Activated T-cell treated with anti-CD3 and anti-CD28 coated beads, Interleukin-2, amount 50 U/mL, for 72 hours (primary cell): Measurements from ENCODE around the gene CWH43. TPM values are rescaled to one million over a fixed set of nuclear protein-coding genes. Genes with fewer than 3 reads are reported as not detected.
A peak's percentile ranks its signal among the peaks of the same experiment; 100 is the strongest.

ENCODE experiments used
- ATAC-seq, 2 donors: fragments of 150-1000 bp; cut with Tn5 transposase; replicated peaks in 1 of 2; 2 replicates each; pipeline ENCODE4 v1.10.0; 2021; ENCODE audit warnings: moderate library complexity in 2 of 2, mild to moderate bottlenecking in 1 of 2
- DNase-seq, 2 donors: peaks; one replicate each; pipeline ENCODE4 v3.0.0; 2021 to 2022; ENCODE audit warnings: mixed read lengths in 1 of 2
- H3K27ac Mint-ChIP-seq: one replicate; pipeline ENCODE4 v1.8.0; 2022; ENCODE audit warnings: mild to moderate bottlenecking, moderate library complexity, mixed read lengths
- H3K27me3 Mint-ChIP-seq: one replicate; pipeline ENCODE4 v1.8.0; 2022; ENCODE audit warnings: low read depth, mixed read lengths
- H3K36me3 Mint-ChIP-seq, 2 donors: one replicate each; pipeline ENCODE4 v1.8.0; 2022; ENCODE audit warnings: mixed read lengths in 2 of 2, mild to moderate bottlenecking in 1 of 2; ENCODE audit not compliant: insufficient read depth in 2 of 2
- H3K4me1 Mint-ChIP-seq: one replicate; pipeline ENCODE4 v1.8.0; 2022; ENCODE audit warnings: low read depth, mixed read lengths
- H3K4me3 Mint-ChIP-seq, 2 donors: one replicate each; pipeline ENCODE4 v1.8.0; 2022; ENCODE audit warnings: mild to moderate bottlenecking in 2 of 2, mixed read lengths in 2 of 2, moderate library complexity in 2 of 2
- H3K9me3 Mint-ChIP-seq, 2 donors: one replicate each; pipeline ENCODE4 v1.8.0; 2022; ENCODE audit warnings: mixed read lengths in 2 of 2
- total RNA-seq, 2 donors: library from RNA; stranded (reverse); gene quantifications; one replicate each; pipeline ENCODE4 v1.2.3, GENCODE V29; 2022

Gene CWH43
- total RNA-seq, 2 donors from 2014 or later = not detected

DNA sequence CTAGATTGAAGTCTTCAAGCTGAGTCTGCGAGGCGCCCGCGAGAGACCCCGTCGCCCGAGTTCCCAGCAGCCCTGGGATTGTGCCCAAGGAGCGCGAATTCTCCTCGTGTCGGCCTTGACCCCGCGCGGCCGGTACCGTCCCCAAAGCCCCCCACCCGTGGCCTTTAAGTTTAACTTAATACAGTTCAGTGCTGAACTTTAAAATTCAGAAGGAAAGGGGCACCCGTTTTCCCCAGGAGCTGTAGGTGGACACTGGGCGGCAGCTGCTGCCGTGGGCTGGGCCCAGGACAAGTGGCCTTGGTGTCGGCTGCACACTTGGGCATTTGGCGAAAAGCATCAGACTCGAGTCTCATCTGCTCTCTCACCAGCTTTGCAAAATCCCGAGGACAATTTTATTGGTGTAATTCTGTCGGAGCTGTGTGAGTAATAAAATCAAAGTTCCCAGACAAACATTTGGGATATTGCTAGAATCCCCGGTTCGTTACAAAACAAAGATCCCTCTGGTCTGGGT lies 634 bp downstream of the CWH43 start:
- DNase-seq (no peak), ATAC-seq (no peak)
- Mint-ChIP-seq H3K27ac (no peak overlapping the region), H3K36me3 (peaks cover 0 to 2% of the 10 kb centered on the region in 2 donors), H3K9me3 (peaks cover 0 to 2% of the 10 kb centered on the region in 2 donors), H3K27me3 (peaks cover 76% of the 10 kb centered on the region), H3K4me1 (no peaks in the 10 kb centered on the region), H3K4me3 (no peak overlapping the region)

DNA sequence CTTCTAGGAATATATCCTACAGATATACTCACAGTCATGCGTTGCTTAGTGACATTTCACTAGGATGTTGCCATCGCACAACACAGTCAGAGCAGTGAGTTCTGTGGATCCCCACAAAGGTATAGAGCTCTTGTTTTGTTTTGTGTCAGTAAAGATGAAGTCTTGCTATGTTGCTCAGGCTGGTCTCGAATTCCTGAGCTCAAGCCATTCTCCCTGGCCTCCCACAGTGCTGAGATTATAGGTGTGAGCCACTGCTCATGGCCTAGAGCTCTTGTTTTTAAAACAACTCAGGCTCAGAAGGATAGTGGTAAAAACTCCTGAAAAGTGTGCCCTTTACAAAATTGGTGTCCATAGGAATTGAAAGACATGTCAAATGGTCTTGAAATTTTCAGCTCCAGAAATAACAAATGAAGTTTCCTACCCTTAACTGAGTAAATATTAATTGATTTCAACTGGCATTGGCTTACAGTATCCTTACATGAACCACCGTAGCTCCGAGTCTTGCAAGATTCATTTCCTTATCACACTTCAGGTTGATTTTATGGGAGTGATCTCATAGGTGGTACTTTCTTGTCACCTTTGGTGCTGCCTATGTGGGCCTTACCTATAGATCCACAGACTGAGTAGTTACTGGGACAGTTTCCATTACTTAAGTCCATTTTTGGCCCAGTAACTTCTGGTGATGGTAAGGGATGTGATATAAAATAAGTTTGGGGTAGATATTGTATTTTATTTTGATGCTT lies 3.6 kb downstream of the CWH43 start:
- ATAC-seq = no peak

DNA sequence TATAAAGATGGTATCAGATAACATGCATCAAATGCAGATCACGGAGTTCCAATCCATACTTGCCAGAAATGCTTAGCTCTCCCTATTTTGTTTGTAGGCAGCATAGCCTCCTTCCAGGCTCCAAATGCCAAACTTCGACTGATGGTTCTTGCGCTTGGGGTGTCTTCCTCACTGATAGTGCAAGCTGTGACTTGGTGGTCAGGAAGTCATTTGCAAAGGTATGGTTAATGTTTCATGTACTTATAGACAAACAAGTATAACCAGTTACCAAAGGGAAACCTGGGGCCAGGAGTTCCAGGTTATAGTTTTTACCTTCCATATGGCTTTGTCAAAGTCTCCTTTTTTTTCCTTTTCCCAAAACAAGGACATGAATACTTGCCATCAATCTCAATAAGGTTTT lies 5.3 kb downstream of the CWH43 start:
- Mint-ChIP-seq H3K27ac (no peak overlapping the region), H3K36me3 (no peaks in the 10 kb centered on the region), H3K4me3 (no peak overlapping the region), H3K9me3 (no peaks in the 10 kb centered on the region), H3K4me1 (no peaks in the 10 kb centered on the region), H3K27me3 (peaks cover 68% of the 10 kb centered on the region)
- no peak for DNase-seq
- ATAC-seq = no peak

More for the DNA sequence above, 3.6 kb downstream of the CWH43 start:
- no peak overlapping the region for H3K27ac Mint-ChIP-seq
- DNase-seq = no peak
- H3K4me3 Mint-ChIP-seq = no peak overlapping the region
- H3K4me1 Mint-ChIP-seq = no peaks in the 10 kb centered on the region
- no peaks in the 10 kb centered on the region for H3K36me3 Mint-ChIP-seq
- H3K27me3 Mint-ChIP-seq = peaks cover 68% of the 10 kb centered on the region
- no peaks in the 10 kb centered on the region for H3K9me3 Mint-ChIP-seq

DNA sequence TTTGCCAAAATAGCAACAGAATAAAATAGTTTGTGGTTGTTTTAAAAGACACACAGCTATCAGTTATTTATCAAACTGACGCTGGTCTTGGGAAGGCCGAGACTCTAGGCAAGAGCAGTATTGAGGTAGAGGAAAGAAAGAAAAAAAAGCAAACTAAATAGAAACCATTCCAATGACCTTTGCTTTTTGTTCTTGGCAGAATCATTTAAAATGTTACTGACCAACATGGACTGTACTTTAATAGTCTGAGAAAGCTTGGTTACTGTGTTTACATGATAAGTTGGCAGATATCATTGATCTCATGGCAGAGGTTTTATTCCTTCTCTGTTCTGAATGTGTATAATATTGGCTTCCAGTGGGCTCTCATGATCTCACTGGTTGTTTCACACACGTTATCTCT lies 11.9 kb downstream of the CWH43 start:
- Mint-ChIP-seq H3K27me3 (peaks cover 51% of the 10 kb centered on the region), H3K36me3 (peaks cover 0 to 1% of the 10 kb centered on the region in 2 donors), H3K4me3 (no peak overlapping the region), H3K4me1 (no peaks in the 10 kb centered on the region), H3K27ac (no peak overlapping the region), H3K9me3 (peaks cover 0 to 3% of the 10 kb centered on the region in 2 donors)
- ATAC-seq (no peak), DNase-seq (no peak)

DNA sequence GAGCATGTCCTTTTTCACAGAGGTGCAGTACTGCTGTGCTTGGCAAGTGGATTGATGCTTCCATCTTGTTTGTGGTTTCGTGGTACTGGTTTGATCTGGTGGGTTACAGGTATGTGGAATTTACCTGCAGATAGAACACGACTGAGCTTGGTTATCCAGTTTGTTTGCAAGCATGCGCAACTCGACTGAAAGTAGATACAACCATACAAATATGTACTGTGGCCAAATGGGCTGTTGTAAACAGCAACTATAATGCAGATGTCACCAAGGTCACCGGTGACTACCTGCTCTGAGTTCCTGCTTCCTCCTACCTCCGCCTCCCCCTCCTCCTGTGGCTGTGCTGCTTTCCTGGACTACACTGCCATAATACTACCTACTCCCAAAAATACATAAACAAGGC lies 12.4 kb downstream of the CWH43 start:
- Mint-ChIP-seq H3K36me3 (peaks cover 0 to 1% of the 10 kb centered on the region in 2 donors), H3K4me1 (no peaks in the 10 kb centered on the region), H3K27ac (no peak overlapping the region), H3K4me3 (no peak overlapping the region), H3K27me3 (peaks cover 46% of the 10 kb centered on the region), H3K9me3 (peaks cover 0 to 3% of the 10 kb centered on the region in 2 donors)
- ATAC-seq (no peak), DNase-seq (no peak)

DNA sequence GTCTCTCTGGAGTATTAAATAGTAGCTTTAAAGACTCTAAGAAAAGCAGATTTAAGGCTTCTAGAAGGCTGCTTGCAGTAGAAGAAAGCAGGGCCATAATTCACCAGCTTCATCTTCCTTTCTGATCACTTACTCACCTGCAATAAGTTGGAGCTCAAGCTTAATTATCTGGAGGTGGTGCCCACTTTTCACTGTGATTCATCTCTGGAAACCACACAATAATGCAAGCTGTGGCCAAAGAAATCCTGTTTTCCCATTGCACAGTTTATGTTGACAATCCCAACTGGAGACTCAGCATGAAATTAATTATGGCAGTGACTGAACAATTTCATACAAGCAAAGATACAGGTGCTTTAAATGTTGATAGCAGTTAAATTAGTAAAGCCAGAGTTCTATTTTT lies 14.7 kb downstream of the CWH43 start:
- Mint-ChIP-seq H3K4me3 (no peak overlapping the region), H3K27ac (no peak overlapping the region), H3K4me1 (no peaks in the 10 kb centered on the region), H3K27me3 (peaks cover 34% of the 10 kb centered on the region), H3K9me3 (peaks cover 0 to 3% of the 10 kb centered on the region in 2 donors), H3K36me3 (peaks cover 0 to 1% of the 10 kb centered on the region in 2 donors)
- DNase-seq = no peak
- ATAC-seq = no peak

DNA sequence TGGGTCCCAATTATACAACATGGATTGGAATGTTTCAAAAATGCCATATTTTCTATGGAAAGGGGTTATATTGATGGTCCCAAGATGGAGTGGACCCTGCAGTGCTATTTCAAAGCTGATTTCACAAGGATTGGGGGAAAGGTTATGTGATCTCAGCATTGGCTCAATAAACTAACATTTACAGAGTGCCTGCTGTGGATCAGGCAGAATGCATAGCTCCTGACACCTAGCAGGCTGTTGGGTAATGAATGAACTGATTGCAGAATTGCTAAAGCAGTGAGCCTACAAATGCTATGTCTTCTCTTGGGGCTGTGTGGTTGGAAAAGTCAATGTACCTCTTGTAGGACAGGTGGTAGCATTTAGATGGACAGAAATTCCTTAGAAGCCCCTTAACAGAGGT lies 16.9 kb downstream of the CWH43 start:
- Mint-ChIP-seq H3K36me3 (peaks cover 0 to 1% of the 10 kb centered on the region in 2 donors), H3K27ac (no peak overlapping the region), H3K4me3 (no peak overlapping the region), H3K9me3 (peaks cover 0 to 3% of the 10 kb centered on the region in 2 donors), H3K27me3 (peaks cover 25% of the 10 kb centered on the region), H3K4me1 (no peaks in the 10 kb centered on the region)
- no peak for DNase-seq
- no peak for ATAC-seq

DNA sequence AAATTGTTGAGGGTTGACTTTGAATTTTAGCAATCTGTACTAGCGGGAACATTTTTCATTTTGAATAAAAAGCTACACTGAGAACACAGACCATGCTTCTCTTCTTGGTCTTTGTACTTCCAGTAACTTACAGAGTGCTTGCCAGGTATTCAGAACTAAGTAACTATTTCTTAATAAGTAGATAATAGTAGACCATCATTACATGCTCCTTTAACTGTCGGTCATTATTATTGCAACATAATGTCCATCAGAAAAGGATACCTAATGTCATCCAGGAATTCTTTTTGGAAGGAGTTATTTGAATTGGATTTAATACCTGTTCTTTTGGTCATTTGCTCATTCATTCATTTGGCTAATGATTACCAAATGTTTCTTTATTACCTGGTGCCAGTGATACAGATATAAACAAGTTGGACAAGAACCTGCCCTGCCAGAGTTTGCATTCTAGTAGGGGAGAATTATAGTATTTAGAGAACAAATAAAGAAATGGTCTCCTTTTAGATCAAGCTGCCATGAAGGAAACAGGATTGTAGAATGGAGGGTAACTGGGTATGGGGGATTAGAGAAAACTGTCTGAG lies 32.7 kb downstream of the CWH43 start:
- Mint-ChIP-seq H3K27ac (no peak overlapping the region), H3K27me3 (peaks cover 19% of the 10 kb centered on the region), H3K4me3 (no peak overlapping the region), H3K4me1 (no peaks in the 10 kb centered on the region), H3K9me3 (peaks cover 0 to 5% of the 10 kb centered on the region in 2 donors), H3K36me3 (peaks cover 0 to 1% of the 10 kb centered on the region in 2 donors)
- DNase-seq (no peak), ATAC-seq (no peak)

DNA sequence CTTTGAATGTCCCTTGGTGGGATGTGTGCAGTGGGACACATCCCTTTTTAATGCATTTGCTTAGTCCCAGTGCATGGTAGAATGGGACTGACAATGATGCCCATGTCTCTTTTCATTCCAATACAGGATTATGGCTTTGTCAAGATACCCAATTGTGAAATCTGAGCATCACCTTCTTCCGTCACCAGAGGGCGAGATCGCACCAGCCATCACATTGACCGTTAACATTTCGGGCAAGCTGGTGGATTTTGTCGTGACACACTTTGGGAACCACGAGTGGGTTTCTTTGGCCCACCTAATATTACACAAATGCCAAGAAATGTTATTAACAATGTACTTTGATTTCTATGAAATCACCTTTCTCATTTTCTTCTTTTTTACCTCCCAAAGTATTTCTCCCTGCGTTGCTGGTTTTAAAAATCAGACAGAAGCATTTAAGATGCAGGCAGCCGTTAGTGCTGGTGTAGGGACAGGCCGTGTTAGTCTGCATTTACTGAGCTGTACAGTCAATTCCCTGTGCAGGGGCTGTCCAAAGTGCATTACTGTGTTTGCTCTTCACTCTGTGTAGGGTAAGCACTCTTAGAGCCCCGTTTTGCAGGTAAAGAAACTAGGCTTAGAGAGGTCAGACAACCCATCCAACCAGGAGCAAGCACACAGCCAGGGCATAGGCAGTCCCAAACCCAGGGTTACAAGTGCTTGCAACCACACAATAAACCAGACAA lies 46.5 kb downstream of the CWH43 start:
- peak; percentile 6 to 11 for DNase-seq
- Mint-ChIP-seq H3K27me3 (peaks cover 19% of the 10 kb centered on the region), H3K4me1 (no peaks in the 10 kb centered on the region), H3K36me3 (no peaks in the 10 kb centered on the region), H3K27ac (no peak overlapping the region), H3K4me3 (no peak overlapping the region), H3K9me3 (no peaks in the 10 kb centered on the region)
- no peak for ATAC-seq

DNA sequence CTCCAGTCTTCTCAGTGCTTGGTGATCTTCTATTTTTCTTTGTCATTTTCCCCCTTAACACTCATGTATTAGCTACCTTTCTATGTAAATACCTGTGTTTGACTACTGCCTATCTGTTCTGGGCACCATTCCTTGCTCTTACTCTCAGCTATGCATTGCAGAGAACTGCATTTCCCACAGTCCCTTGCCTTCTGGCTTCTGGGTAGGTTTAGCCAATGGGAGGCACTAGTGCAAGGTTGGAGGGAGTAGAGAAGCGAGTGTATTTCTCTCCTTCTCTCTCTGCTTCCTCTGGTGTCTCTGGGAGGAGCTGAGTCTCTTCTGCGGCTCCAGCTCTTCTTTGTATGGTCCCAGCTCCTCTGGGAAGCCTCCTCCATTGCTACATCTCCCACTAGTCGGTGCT lies 50.5 kb downstream of the CWH43 start:
- H3K9me3 Mint-ChIP-seq = no peaks in the 10 kb centered on the region
- H3K27me3 Mint-ChIP-seq = peaks cover 3% of the 10 kb centered on the region
- peaks cover 0 to 2% of the 10 kb centered on the region in 2 donors for H3K36me3 Mint-ChIP-seq
- no peak overlapping the region for H3K4me3 Mint-ChIP-seq
- ATAC-seq (no peak), DNase-seq (no peak)
- H3K27ac Mint-ChIP-seq = no peak overlapping the region
- no peaks in the 10 kb centered on the region for H3K4me1 Mint-ChIP-seq

DNA sequence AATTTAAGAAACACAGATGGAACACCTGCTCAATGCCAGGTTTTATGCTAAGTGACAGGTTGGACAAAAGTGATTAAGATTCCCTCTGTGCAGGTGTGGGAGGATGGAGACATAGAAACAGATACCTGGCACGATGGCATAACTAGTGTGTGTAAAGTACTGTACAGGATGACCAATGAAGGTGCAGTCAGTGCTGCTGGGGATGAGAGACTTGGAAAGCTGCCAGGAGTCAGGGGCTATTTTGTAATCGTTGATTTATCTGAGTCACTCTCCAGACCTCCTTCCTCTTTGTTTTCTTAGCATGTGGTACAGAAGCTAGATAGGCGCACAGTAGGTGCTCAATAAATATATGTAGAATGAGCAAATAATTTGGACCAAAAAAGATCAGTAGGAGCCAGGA lies 58.2 kb downstream of the CWH43 start:
- H3K36me3 Mint-ChIP-seq = peaks cover 0 to 2% of the 10 kb centered on the region in 2 donors
- no peak for ATAC-seq
- H3K4me3 Mint-ChIP-seq = no peak overlapping the region
- H3K27ac Mint-ChIP-seq = no peak overlapping the region
- H3K27me3 Mint-ChIP-seq = no peaks in the 10 kb centered on the region
- H3K9me3 Mint-ChIP-seq = no peaks in the 10 kb centered on the region
- DNase-seq = no peak
- H3K4me1 Mint-ChIP-seq = no peaks in the 10 kb centered on the region

DNA sequence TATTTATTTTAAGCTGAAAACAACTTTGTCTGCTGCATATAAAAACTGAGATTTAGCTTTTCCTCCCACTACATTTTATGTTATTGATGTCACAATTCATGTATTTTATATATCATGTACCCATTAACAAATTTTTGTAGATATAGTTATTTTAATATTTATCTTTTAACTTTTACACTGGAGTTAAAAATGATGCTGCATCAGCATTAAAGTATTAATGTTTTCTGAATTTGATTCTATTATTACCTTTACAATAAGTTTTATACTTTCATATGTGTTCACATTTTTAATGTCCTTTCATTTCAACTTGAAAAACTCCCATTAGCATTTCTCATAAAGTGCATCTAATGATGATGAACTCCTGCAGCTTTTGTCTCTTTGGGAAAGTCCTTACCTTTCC lies 72.2 kb downstream of the CWH43 start:
- peaks cover 5 to 9% of the 10 kb centered on the region in 2 donors for H3K9me3 Mint-ChIP-seq
- H3K27me3 Mint-ChIP-seq = no peaks in the 10 kb centered on the region
- no peaks in the 10 kb centered on the region for H3K4me1 Mint-ChIP-seq
- no peak overlapping the region for H3K27ac Mint-ChIP-seq
- peaks cover 0 to 1% of the 10 kb centered on the region in 2 donors for H3K36me3 Mint-ChIP-seq
- ATAC-seq = no peak
- no peak overlapping the region for H3K4me3 Mint-ChIP-seq
- no peak for DNase-seq

DNA sequence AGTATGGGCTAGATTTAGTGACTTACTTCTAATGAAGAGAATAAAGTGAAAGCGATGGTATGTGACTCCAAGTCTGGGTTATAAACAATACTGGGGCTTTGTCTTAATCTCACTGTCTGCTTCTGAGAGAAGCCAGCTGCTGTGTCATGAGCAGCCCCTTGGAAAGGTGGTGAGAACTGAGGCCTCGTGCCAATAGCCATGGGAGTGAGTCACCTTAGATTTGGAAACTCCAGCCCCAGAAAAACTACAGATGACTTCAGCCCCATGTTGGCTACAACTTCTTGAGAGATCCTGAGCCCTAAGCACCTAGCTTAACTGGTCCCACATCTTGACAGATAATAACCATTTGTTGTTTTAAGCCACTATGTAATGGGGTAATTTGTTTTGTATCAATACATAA lies 77.6 kb downstream of the CWH43 start:
- H3K9me3 Mint-ChIP-seq = peaks cover 4 to 6% of the 10 kb centered on the region in 2 donors
- H3K27ac Mint-ChIP-seq = no peak overlapping the region
- no peak overlapping the region for H3K4me3 Mint-ChIP-seq
- H3K27me3 Mint-ChIP-seq = peaks cover under 1% of the 10 kb centered on the region
- no peaks in the 10 kb centered on the region for H3K4me1 Mint-ChIP-seq
- peaks cover 1% of the 10 kb centered on the region in 2 donors for H3K36me3 Mint-ChIP-seq
- ATAC-seq (no peak), DNase-seq (no peak)
